Measurements from ENCODE around the gene CCNH. TPM values are rescaled to one million over a fixed set of nuclear protein-coding genes. Genes with fewer than 3 reads are reported as not detected.
A peak's percentile ranks its signal among the peaks of the same experiment; 100 is the strongest.

Gene CCNH
- total RNA-seq, 4 donors from 2014 or later = 33.0 to 98.0 (median 67.6) TPM

DNA sequence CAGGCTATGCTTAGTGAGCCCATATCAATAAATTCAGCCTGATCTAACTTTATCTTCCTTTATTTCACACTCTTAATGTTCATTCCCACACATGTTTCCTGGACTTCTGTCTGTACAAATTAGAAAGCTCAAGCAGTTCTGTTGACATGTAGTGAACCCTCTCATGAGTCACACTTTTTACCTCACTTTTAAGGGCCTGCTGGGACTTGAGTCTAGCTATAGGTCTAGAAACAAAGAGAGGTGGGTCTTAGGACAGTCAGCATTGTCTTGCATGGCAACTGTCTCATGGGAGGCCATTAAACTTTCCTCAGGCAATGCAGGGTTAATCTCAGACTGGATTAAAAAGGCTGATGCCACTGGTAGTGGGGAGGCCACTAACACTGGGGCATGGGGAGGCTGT lies 8.6 kb upstream of the CCNH start:
- Histone ChIP-seq H3K27me3 (no peaks in the 10 kb centered on the region), H3K4me3 (no peak overlapping the region), H3K9me3 (no peaks in the 10 kb centered on the region), H3K27ac (replicated peaks in 1 of 4) (no peak overlapping the region), H3K36me3 (no peaks in the 10 kb centered on the region), H3K4me1 (no peaks in the 10 kb centered on the region)
- TF ChIP-seq POLR2A (IDR thresholded peaks at IDR 0.05; ENCODE audit: low read depth) (no peak), POLR2AphosphoS5 (IDR thresholded peaks at IDR 0.05) (no peak), EP300 (IDR thresholded peaks at IDR 0.05) (no peak)
- TF ChIP-seq, protein P1, sequence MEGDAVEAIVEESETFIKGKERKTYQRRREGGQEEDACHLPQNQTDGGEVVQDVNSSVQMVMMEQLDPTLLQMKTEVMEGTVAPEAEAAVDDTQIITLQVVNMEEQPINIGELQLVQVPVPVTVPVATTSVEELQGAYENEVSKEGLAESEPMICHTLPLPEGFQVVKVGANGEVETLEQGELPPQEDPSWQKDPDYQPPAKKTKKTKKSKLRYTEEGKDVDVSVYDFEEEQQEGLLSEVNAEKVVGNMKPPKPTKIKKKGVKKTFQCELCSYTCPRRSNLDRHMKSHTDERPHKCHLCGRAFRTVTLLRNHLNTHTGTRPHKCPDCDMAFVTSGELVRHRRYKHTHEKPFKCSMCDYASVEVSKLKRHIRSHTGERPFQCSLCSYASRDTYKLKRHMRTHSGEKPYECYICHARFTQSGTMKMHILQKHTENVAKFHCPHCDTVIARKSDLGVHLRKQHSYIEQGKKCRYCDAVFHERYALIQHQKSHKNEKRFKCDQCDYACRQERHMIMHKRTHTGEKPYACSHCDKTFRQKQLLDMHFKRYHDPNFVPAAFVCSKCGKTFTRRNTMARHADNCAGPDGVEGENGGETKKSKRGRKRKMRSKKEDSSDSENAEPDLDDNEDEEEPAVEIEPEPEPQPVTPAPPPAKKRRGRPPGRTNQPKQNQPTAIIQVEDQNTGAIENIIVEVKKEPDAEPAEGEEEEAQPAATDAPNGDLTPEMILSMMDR (IDR thresholded peaks at IDR 0.05) = no peak
- intact Hi-C loops (cut with DNase I) = no loop called here
- DNase-seq (ENCODE audit: extremely low spot score) = no peak

DNA sequence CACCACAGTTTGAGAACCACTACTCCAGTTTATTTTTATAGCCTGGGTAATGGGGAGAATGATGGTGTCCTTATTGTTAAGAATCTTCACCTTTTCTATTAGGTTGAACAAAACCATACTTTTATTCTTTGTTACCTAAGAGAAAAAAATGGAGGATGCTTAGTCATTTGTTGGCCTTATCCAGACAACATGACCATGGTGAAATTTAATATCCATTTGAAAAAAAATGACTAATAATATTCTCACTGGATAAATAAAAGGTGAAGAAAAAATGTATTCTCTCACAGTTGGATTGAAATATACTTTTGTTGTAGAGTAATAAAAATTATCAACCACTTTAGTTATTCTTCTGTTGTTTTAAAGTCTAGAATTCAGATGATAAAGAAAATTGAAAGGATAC lies 5.8 kb upstream of the CCNH start:
- intact Hi-C loops (cut with DNase I) = no loop called here
- no peaks in the 10 kb centered on the region for H3K9me3 ChIP-seq
- no peak overlapping the region for H3K4me3 ChIP-seq
- TF ChIP-seq POLR2A (IDR thresholded peaks at IDR 0.05; ENCODE audit: low read depth) (no peak), POLR2AphosphoS5 (IDR thresholded peaks at IDR 0.05) (no peak), EP300 (IDR thresholded peaks at IDR 0.05) (no peak)
- TF ChIP-seq, protein P1 (IDR thresholded peaks at IDR 0.05) = no peak
- H3K4me1 ChIP-seq = peaks cover 0 to 5% (median 2%) of the 10 kb centered on the region in 4 donors
- H3K36me3 ChIP-seq = no peaks in the 10 kb centered on the region
- no peak overlapping the region for H3K27ac ChIP-seq (replicated peaks in 1 of 4)
- no peaks in the 10 kb centered on the region for H3K27me3 ChIP-seq
- no peak for DNase-seq (ENCODE audit: extremely low spot score)

DNA sequence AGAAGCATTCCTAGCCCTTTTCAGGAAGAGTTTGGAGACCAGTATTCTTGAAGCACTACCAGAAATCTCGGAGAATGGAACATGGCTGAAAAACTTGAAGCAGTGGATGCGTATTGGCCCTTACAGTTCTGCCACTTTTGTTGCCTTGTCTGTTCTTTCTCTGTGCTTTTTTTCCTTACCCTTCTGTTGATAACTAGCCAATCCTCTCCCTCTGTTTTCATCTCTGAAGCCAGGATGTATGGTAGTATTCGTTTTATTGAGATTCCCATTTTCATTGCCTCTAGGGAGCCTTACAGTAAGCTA lies 564 bp upstream of the CCNH start:
- Histone ChIP-seq H3K36me3 (peaks cover 4 to 25% (median 18%) of the 10 kb centered on the region in 4 donors), H3K4me1 (peaks cover 19 to 26% (median 22%) of the 10 kb centered on the region in 4 donors), H3K27me3 (no peaks in the 10 kb centered on the region), H3K4me3 (peak overlapping the region; percentile 86 to 90 (median 88)), H3K27ac (replicated peaks in 1 of 4) (peak overlapping the region; percentile 97 to 100 (median 98)), H3K9me3 (no peaks in the 10 kb centered on the region)
- intact Hi-C loops (cut with DNase I) = loop anchor here (5.0 kb wide), 1 partner anchor 146 kb away; the partner anchor contains the start of gene RASA1
- TF ChIP-seq, protein P1 (IDR thresholded peaks at IDR 0.05) = no peak
- TF ChIP-seq POLR2AphosphoS5 (IDR thresholded peaks at IDR 0.05) = no peak
- TF ChIP-seq EP300 (IDR thresholded peaks at IDR 0.05) = no peak
- TF ChIP-seq POLR2A (IDR thresholded peaks at IDR 0.05; ENCODE audit: low read depth) = no peak
- 45% methylated on average over 3 of the region's 3 CpGs for WGBS
- no peak for DNase-seq (ENCODE audit: extremely low spot score)

DNA sequence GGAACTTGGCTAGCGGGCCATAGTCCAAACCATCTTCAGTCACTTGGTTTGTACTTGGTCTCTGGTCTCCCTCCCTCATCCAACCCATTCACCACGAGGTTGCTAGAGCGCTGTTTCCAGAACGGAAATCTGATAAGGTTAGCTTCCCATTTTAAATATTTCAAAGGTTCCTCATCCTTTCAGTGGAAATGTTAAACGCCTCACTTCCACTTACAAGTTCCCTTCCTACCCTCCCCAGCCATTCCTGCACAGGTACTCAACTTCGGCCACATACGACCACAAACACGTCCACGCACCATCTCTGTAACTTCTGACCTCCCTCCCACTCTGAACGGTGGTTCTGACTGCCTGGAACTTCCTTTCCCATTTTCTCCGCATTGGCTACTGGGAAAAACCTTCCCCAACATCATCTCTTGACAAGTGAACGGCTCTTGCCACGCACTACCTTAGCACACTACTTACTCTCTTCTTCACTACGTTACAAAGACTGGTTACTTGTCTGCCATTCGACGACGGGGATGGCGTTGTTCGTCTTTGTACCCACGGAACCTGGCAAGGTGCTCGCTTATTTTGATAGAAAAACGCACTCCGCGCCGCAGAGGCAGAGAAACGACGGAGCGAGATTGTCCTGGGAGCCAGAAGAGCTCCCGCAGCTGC lies 629 bp downstream of the CCNH start:
- peaks cover 5 to 37% (median 29%) of the 10 kb centered on the region in 4 donors for H3K36me3 ChIP-seq
- no peaks in the 10 kb centered on the region for H3K9me3 ChIP-seq
- TF ChIP-seq POLR2A (IDR thresholded peaks at IDR 0.05; ENCODE audit: low read depth) (no peak), EP300 (IDR thresholded peaks at IDR 0.05) (no peak), POLR2AphosphoS5 (IDR thresholded peaks at IDR 0.05) (no peak)
- TF ChIP-seq, protein P1 (IDR thresholded peaks at IDR 0.05) = no peak
- WGBS = under 1% methylated on average over 25 of the region's 29 CpGs
- peaks cover 19 to 26% (median 24%) of the 10 kb centered on the region in 4 donors for H3K4me1 ChIP-seq
- peak overlapping the region; percentile 97 to 100 (median 98) for H3K27ac ChIP-seq (replicated peaks in 1 of 4)
- intact Hi-C loops (cut with DNase I) = loop anchor here (5.0 kb wide), 1 partner anchor 145 kb away; the partner anchor contains the start of gene RASA1
- H3K27me3 ChIP-seq = no peaks in the 10 kb centered on the region
- H3K4me3 ChIP-seq = peak overlapping the region; percentile 86 to 90 (median 88)
- no peak for DNase-seq (ENCODE audit: extremely low spot score)
